Mesenchymal stem cell (in vitro differentiated cells and primary cell): ENCODE results near the gene PCYT1B. TPM values are rescaled to one million over a fixed set of nuclear protein-coding genes. Genes with fewer than 3 reads are reported as not detected.

Experiments
- DNase-seq: peaks from one replicate; pipeline ENCODE4 v3.0.0-alpha.2; 2013
- H2AFZ ChIP-seq: one replicate; pipeline ENCODE4 v1.6.1; 2013; ENCODE audit warnings: low read depth, mild to moderate bottlenecking, control low read depth, inconsistent platforms, low read length, moderate library complexity
- H2AK5ac ChIP-seq: 2 replicates; pipeline ENCODE4 v1.6.1; 2013; ENCODE audit warnings: low read length, moderate library complexity, mild to moderate bottlenecking, inconsistent platforms; ENCODE audit not compliant: severe bottlenecking
- H2BK120ac ChIP-seq: one replicate; pipeline ENCODE4 v1.6.1; 2013; ENCODE audit warnings: low read depth, mild to moderate bottlenecking, inconsistent platforms, low read length, moderate library complexity
- H2BK12ac ChIP-seq, 2 experiments: one replicate each; pipeline ENCODE4 v1.6.1; 2013; ENCODE audit warnings: inconsistent platforms in 2 of 2, low read length in 2 of 2, mild to moderate bottlenecking in 2 of 2, moderate library complexity in 2 of 2, control low read depth in 1 of 2
- H2BK15ac ChIP-seq: one replicate; pipeline ENCODE4 v1.6.1; 2013; ENCODE audit warnings: mild to moderate bottlenecking, low read depth, inconsistent platforms; ENCODE audit not compliant: poor library complexity, severe bottlenecking
- H2BK5ac ChIP-seq: 2 replicates; pipeline ENCODE4 v1.6.1; 2013; ENCODE audit warnings: low read depth, mild to moderate bottlenecking, low read length, control low read depth, inconsistent platforms; ENCODE audit not compliant: poor library complexity, severe bottlenecking
- H3K14ac ChIP-seq, 2 experiments: one replicate each; pipeline ENCODE4 v1.6.1; 2013; ENCODE audit warnings: inconsistent platforms in 2 of 2, low read length in 2 of 2, control low read depth in 1 of 2, mild to moderate bottlenecking in 1 of 2, moderate library complexity in 1 of 2
- H3K18ac ChIP-seq, 2 experiments: one replicate each; pipeline ENCODE4 v1.6.1; 2013; ENCODE audit warnings: inconsistent platforms in 2 of 2, low read length in 2 of 2, control low read depth in 1 of 2, low read depth in 1 of 2, mild to moderate bottlenecking in 1 of 2
- H3K23ac ChIP-seq, 2 experiments: one replicate each; pipeline ENCODE4 v1.6.1; 2013; ENCODE audit warnings: inconsistent platforms in 2 of 2, low read length in 2 of 2, mild to moderate bottlenecking in 2 of 2, moderate library complexity in 2 of 2, control low read depth in 1 of 2
- H3K27ac ChIP-seq: 2 replicates; pipeline ENCODE4 v1.5.1; 2013; ENCODE audit warnings: mild to moderate bottlenecking, moderate library complexity, low read length, control low read depth, inconsistent platforms; ENCODE audit not compliant: poor library complexity, severe bottlenecking
- H3K27me3 ChIP-seq, 2 experiments: 2 replicates each; pipeline versions ENCODE4 v1.6.1 to v1.7.0; 2013; ENCODE audit warnings: low read length in 2 of 2, mild to moderate bottlenecking in 2 of 2, moderate library complexity in 2 of 2, control low read depth in 1 of 2, inconsistent platforms in 1 of 2; ENCODE audit not compliant: control insufficient read depth in 1 of 2, insufficient read depth in 1 of 2
- H3K36me3 ChIP-seq, 2 experiments: 2 replicates each; pipeline versions ENCODE4 v1.6.1 to v1.7.0; 2013; ENCODE audit warnings: low read length in 2 of 2, control low read depth in 1 of 2, inconsistent platforms in 1 of 2, low read depth in 1 of 2, mild to moderate bottlenecking in 1 of 2; ENCODE audit not compliant: insufficient read depth in 2 of 2, control insufficient read depth in 1 of 2
- H3K4ac ChIP-seq, 2 experiments: one replicate each; pipeline ENCODE4 v1.6.1; 2013; ENCODE audit warnings: inconsistent platforms in 2 of 2, low read length in 2 of 2, mild to moderate bottlenecking in 2 of 2, moderate library complexity in 2 of 2, control low read depth in 1 of 2, low read depth in 1 of 2
- H3K4me1 ChIP-seq: 2 replicates; pipeline ENCODE4 v1.6.1; 2013; ENCODE audit warnings: low read depth, low read length, control low read depth; ENCODE audit not compliant: control insufficient read depth, insufficient read depth
- H3K4me2 ChIP-seq: 2 replicates; pipeline ENCODE4 v1.6.1; 2013; ENCODE audit warnings: low read length, mild to moderate bottlenecking, inconsistent platforms; ENCODE audit not compliant: poor library complexity, severe bottlenecking
- H3K4me3 ChIP-seq, 2 experiments: 2 replicates each; pipeline versions ENCODE4 v1.5.1 to v1.7.0; 2013; ENCODE audit warnings: low read length in 2 of 2, mild to moderate bottlenecking in 2 of 2, control low read depth in 1 of 2, low read depth in 1 of 2; ENCODE audit not compliant: insufficient read depth in 1 of 2
- H3K79me1 ChIP-seq: replicated peaks from 2 replicates; pipeline ENCODE4 v1.6.1; 2013; ENCODE audit warnings: mild to moderate bottlenecking, control low read depth, low read length, inconsistent platforms; ENCODE audit not compliant: poor library complexity, severe bottlenecking
- H3K9ac ChIP-seq: 2 replicates; pipeline ENCODE4 v1.7.0; 2013; ENCODE audit warnings: mild to moderate bottlenecking, low read length, moderate library complexity
- H3K9me3 ChIP-seq: 2 replicates; pipeline ENCODE4 v1.7.0; 2013; ENCODE audit warnings: mild to moderate bottlenecking, low read length; ENCODE audit not compliant: control insufficient read depth
- H4K8ac ChIP-seq: one replicate; pipeline ENCODE4 v1.6.1; 2013; ENCODE audit warnings: inconsistent platforms, mild to moderate bottlenecking, low read length, moderate library complexity
- H4K91ac ChIP-seq: one replicate; pipeline ENCODE4 v1.6.1; 2013; ENCODE audit warnings: mild to moderate bottlenecking, low read length, inconsistent platforms
- WGBS: methylation state at CpG from one replicate; pipeline ENCODE4 v1.1.7; 2013; ENCODE audit warnings: mixed read lengths; 5-methylcytosine and 5-hydroxymethylcytosine counted together
- small RNA-seq: library from polyadenylated mRNA; stranded (forward); fragments of <200 nt; extraction: miRNeasy Mini kit (QIAGEN cat#:217004); gene quantifications from one replicate; pipeline ENCODE3, GENCODE V24; 2013; ENCODE audit warnings: low read depth

Gene PCYT1B

GRCh38 chrX:24515447-24515846 lies 131.7 kb downstream of the PCYT1B start:
- Histone ChIP-seq H2BK5ac (no peak overlapping the region), H4K91ac (no peak overlapping the region)
- WGBS: 76% methylated on average over 3 of the region's 4 CpGs

GRCh38 chrX:24513416-24513815 lies 133.7 kb downstream of the PCYT1B start:
- no peak overlapping the region for H3K14ac ChIP-seq
- no peaks in the 10 kb centered on the region for H3K4me1 ChIP-seq
- no peak overlapping the region for H3K4me2 ChIP-seq
- H3K27me3 ChIP-seq: peaks cover 0 to 3% of the 10 kb centered on the region in 2 experiments
- H2AK5ac ChIP-seq: no peak overlapping the region
- no peak overlapping the region for H3K9ac ChIP-seq
- no peaks in the 10 kb centered on the region for H3K79me1 ChIP-seq
- no peak overlapping the region for H2BK120ac ChIP-seq
- H2AFZ ChIP-seq: no peak overlapping the region
- 87% methylated on average over 4 of the region's 5 CpGs for WGBS
- H4K8ac ChIP-seq: no peak overlapping the region
- H3K4ac ChIP-seq: no peak overlapping the region
- H3K23ac ChIP-seq: no peak overlapping the region
- no peak overlapping the region for H3K4me3 ChIP-seq
- no peak overlapping the region for H3K27ac ChIP-seq
- no peak overlapping the region for H4K91ac ChIP-seq
- no peak overlapping the region for H2BK5ac ChIP-seq
- no peak overlapping the region for H3K18ac ChIP-seq
- no peak for DNase-seq
- H3K9me3 ChIP-seq: no peaks in the 10 kb centered on the region
- no peak overlapping the region for H2BK12ac ChIP-seq
- no peaks in the 10 kb centered on the region for H3K36me3 ChIP-seq
- H2BK15ac ChIP-seq: no peak overlapping the region

More at GRCh38 chrX:24515447-24515846, 131.7 kb downstream of the PCYT1B start:
- Histone ChIP-seq H3K18ac (no peak overlapping the region), H3K4me3 (no peak overlapping the region), H2BK120ac (no peak overlapping the region), H3K9ac (no peak overlapping the region), H3K36me3 (no peaks in the 10 kb centered on the region), H3K4ac (no peak overlapping the region), H3K27ac (no peak overlapping the region), H3K14ac (no peak overlapping the region), H3K27me3 (peaks cover 0 to 3% of the 10 kb centered on the region in 2 experiments), H2BK15ac (no peak overlapping the region), H2AFZ (no peak overlapping the region), H3K23ac (no peak overlapping the region), H3K9me3 (no peaks in the 10 kb centered on the region), H3K79me1 (no peaks in the 10 kb centered on the region), H4K8ac (no peak overlapping the region), H2AK5ac (no peak overlapping the region), H3K4me1 (no peaks in the 10 kb centered on the region), H3K4me2 (no peak overlapping the region), H2BK12ac (no peak overlapping the region)
- DNase-seq: peak; percentile 2

GRCh38 chrX:24508375-24508774 lies 138.8 kb downstream of the PCYT1B start:
- H3K4me1 ChIP-seq: no peaks in the 10 kb centered on the region
- 100% methylated on average over 1 of the region's 8 CpGs for WGBS
- no peak overlapping the region for H3K23ac ChIP-seq

More at GRCh38 chrX:24508375-24508774, 138.8 kb downstream of the PCYT1B start:
- Histone ChIP-seq H3K18ac (no peak overlapping the region), H3K9me3 (no peaks in the 10 kb centered on the region), H2AFZ (no peak overlapping the region), H3K4me2 (no peak overlapping the region), H2BK5ac (no peak overlapping the region), H3K27ac (no peak overlapping the region), H2BK12ac (no peak overlapping the region), H3K14ac (no peak overlapping the region), H4K91ac (no peak overlapping the region), H3K9ac (no peak overlapping the region), H3K36me3 (no peaks in the 10 kb centered on the region), H2AK5ac (no peak overlapping the region), H3K79me1 (no peaks in the 10 kb centered on the region), H2BK15ac (no peak overlapping the region), H3K4me3 (no peak overlapping the region), H2BK120ac (no peak overlapping the region), H4K8ac (no peak overlapping the region), H3K4ac (no peak overlapping the region), H3K27me3 (no peaks in the 10 kb centered on the region)
- no peak for DNase-seq

Small RNA genes lying within 50 kb of the gene (small RNA-seq; reads per million reads assigned to genes)
- gene SNRPEP9: not detected
